ENCODE data around the gene ITM2B.
"Not testable (repeated sequence)": the region's sequence is repeated elsewhere in the genome, so short reads cannot be mapped to it uniquely, and the experiment has no call there.

Gene ITM2B

GRCh38 chr13:48233046-48233888 is at the start of gene ITM2B:
TSS of gene ITM2B (plus strand) at chr13:48233206. CDS start at chr13:48233361, 155 bp downstream.
- no peak for DNase-seq

DNA sequence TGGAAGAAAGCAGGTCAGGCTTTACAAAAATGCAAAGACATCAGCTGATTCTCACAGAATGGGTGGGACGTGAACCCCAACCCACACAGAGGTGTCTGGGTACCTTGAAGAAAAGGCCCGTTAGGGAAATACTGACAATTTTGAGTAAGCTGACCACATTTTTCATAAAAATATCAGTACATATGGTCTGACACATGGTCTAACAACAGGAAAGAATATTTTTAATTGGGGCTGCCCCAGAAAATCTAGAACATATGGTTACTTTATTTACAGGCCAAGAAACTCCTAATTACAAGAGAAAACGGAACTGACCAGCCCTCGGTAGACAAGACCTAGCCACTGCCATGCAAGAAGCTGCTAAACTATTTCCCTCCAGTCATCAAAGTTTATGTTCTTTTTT is 48.7 kb upstream of the ITM2B start:
- DNase-seq = no peak

DNA sequence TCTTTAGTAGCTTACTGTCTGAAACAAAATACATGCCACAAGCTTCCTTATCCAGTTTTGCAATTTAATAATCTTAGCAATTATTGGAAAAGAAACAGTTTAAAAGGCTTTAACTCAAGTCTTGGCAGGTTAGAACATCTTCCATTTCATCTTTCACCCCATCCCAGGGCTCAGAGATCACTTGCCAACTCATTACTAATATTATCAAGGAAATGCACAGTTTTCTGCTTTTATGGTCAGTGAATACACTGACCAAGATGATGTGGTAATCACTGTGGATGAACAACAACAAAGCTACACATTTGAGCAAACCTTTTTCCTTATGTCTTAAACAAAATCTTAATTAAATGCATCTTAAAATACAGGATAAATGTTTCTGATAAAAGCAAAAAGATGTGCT is 48.0 kb upstream of the ITM2B start:
- no peak for DNase-seq

- DNase-seq = no peak
Measured at GRCh38 chr13:48186722-48187121, 46.3 kb upstream of the ITM2B start.

DNA sequence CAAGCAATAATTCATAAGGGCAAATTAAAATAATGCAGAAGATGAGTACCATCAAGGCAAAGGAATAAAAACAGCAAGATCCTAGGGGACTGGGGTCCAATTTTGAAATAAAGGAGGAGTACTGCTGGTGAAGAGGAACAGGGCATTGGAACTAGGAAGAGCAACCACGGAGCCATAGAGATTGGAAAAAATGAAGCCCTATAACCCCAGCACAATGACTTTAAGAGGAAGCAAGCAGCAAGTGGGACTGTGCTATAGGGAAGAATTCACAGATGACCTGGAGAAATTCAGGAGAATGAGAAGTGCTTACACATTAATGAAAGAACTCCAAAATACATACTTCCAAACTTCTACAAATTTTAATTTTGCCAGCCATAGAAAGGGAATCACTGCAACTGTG is 44.9 kb upstream of the ITM2B start:
- DNase-seq = no peak

- no peak for DNase-seq
Measured at GRCh38 chr13:48188601-48189000, 44.4 kb upstream of the ITM2B start.

DNA sequence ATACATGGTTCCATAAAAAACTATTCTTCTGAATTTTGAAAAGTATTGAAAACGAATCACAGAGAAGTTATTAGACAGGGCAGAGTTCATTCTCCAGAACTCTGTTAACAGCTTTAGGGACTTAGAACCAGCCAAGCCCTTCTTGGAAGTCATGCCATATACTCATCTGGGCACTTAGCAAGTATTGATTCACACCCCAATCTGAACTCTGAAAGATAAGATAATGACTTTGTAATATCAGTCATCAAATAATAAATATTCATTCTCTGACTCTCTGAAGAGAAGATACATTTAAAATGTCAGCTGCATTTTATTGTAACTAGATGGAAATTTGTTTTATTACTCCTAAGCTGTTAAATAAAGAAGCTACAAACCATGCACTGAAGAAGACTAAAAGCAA is 43.8 kb upstream of the ITM2B start:
- DNase-seq = no peak

GRCh38 chr13:48192411-48192935 is 40.5 kb upstream of the ITM2B start:
- DNase-seq = no peak

DNA sequence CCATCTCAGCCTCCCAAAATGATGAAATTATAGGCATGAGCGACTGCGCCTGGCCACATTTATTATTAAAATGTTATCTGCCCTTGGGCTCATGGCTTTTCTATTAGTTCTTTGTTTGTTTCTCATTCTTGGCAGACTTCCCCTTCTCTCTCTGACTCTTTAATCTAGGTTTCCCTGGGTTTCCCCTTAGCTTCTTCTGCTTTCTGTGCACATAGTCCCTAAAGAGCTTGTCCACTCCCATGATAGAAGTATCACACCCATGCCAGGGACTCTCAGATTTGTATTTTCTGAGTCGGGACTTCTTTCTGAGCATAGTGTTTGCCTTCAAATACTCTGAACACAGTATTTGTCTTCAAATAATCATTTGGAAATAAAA is 38.6 kb upstream of the ITM2B start:
- DNase-seq = no peak

GRCh38 chr13:48199404-48199946 is 33.5 kb upstream of the ITM2B start:
- DNase-seq = no peak

DNA sequence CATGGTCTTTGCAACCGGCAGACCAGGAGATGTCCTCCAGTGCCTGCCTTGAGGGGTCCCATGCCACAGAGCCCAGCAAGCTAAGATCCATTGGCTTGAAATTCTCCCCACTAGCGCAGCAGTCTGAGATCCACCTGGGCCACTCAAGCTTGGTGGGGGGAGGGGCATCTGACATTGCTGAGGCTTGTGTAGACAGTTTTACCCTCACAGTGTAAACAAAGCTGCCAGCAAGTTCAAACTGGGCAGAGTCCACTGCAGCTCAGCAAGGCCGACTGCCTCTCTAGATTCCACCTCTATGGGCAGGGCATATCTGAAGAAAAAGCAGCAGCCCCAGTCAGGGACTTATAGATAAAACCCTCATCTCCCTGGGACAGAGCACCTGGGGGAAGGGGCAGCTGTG is 32.0 kb upstream of the ITM2B start:
- no peak for DNase-seq

- not testable (repeated sequence) for DNase-seq
Measured at GRCh38 chr13:48207207-48207606, 25.8 kb upstream of the ITM2B start.

- DNase-seq = no peak
Measured at GRCh38 chr13:48210178-48210577, 22.8 kb upstream of the ITM2B start.

DNA sequence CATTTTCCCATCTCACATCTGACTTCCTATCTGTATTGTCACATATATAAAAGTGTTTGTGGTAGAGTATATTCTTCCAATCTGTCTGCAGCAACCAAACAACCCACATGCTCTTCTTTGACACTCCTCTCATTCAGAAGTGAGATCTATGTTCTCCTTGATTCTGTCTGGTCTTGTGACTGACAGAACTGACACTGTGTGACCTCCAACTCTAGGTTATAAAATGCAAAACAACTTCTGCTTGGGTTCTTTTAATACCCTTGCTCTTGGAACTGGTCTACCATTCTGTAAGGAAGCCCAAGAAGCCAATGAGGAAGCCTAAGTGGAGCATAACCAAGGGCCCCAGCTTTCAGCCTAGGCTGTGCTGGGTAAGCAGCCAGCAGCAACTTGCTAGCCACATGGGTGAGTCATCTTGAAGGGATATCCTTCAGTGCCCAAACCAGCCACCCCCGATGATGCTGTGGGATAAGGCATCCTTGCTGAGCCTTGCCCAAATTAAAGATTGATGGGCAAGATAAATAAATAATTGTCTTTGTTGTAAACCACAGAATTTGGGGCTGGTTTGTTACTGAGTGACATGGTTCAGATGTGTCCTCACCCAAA is 18.4 kb upstream of the ITM2B start:
- no peak for DNase-seq

DNA sequence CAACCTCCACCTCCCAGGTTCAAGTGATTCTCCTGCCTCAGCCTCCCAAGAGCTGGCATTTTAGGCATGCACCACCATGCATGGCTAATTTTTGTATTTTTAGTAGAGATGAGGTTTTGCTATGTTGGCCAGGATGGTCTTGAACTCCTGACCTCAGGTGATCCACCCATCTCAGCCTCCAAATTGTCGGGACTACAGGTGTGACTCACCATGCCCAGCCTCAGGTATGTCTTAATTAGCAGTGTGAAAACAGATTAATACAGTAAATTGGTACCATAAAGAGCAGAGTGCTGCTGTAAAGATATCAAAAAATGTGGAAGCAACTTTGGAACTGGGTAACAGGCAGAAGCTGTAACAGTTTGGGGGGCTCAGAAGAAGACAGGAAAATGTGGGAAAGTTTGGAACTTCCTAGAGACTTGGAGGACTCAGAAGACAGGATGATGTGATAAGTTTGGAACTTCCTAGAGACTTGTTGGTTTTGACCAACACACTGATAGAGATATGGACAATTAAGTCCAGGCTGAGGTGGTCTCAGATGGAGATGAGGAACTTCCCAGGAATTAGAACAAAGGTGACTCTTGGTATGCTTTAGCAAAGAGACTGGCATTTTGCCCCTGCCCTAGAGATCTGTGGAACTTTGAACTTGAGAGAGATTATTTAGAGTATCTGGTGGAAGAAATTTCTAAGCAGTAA is 17.3 kb upstream of the ITM2B start:
- DNase-seq = not testable (repeated sequence)

DNA sequence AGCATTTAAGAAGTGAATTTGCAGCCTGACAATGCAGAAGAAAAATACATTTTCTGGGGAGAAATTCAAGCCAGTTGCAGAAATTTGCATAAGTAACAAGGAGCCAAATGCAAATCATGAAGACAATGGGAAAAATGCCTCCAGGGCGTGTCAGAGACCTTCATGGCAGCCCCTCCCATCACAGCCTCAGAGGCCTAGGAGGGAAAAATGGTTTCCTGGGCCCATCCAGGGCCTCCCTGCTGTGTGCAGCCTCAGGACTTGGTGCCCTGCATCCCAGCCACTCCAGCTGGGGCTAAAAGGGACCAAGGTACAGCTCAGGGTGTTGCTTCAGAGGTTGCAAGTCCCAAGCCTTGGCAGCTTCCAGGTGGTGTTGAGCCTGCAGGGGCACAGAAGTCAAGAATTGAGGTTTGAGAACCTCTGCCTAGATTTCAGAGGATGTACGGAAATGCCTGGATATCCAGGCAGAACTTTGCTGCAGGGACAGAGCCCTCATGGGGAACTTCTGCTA is 16.7 kb upstream of the ITM2B start:
- no peak for DNase-seq

GRCh38 chr13:48220592-48220980 is 12.4 kb upstream of the ITM2B start:
- no peak for DNase-seq

- DNase-seq = no peak
Measured at GRCh38 chr13:48220981-48221685, 11.9 kb upstream of the ITM2B start.

GRCh38 chr13:48221686-48222187 is 11.3 kb upstream of the ITM2B start:
- no peak for DNase-seq

GRCh38 chr13:48222358-48223301 is 10.4 kb upstream of the ITM2B start:
- DNase-seq = no peak

- no peak for DNase-seq
Measured at GRCh38 chr13:48224701-48225100, 8.3 kb upstream of the ITM2B start.
